Stimulated activated CD4-positive, alpha-beta T cell treated with anti-CD3 and anti-CD28 coated beads, Interleukin-1b, Interleukin-23, amount 100 ng/mL, for 48 hours (primary cell): ENCODE results near the gene FAM240A.
"Not testable (repeated sequence)": the region's sequence is repeated elsewhere in the genome, so short reads cannot be mapped to it uniquely, and the experiment has no call there.

Experiments used
- DNase-seq: peaks from one replicate; pipeline ENCODE4 v3.0.0-alpha.2; 2020

The FAM240A gene

GRCh38 chr3:46612324-46612723 is at the start of gene FAM240A:
Gene FAM240A, plus strand, starts transcription at chr3:46612525. Its CDS starts 159 bp downstream, at chr3:46612684.
- no peak for DNase-seq

GRCh38 chr3:46564190-46565021 is 47.9 kb upstream of the FAM240A start:
- no peak for DNase-seq

GRCh38 chr3:46565077-46565476 is 47.2 kb upstream of the FAM240A start:
- DNase-seq = no peak

- no peak for DNase-seq
Measured at GRCh38 chr3:46565607-46566039, 46.7 kb upstream of the FAM240A start.

- DNase-seq = no peak
Measured at GRCh38 chr3:46566040-46566641, 46.2 kb upstream of the FAM240A start, which contains the start of gene LRRC2. Gene LRRC2, minus strand, starts transcription at chr3:46566302. Its CDS starts 14,711 bp downstream, at chr3:46551591.

- DNase-seq = no peak
Measured at GRCh38 chr3:46571684-46572083, 40.6 kb upstream of the FAM240A start.

- DNase-seq = no peak
Measured at GRCh38 chr3:46573701-46574100, 38.6 kb upstream of the FAM240A start.

GRCh38 chr3:46574243-46574646 is 38.1 kb upstream of the FAM240A start:
- DNase-seq = no peak

GRCh38 chr3:46574881-46575576 is 37.3 kb upstream of the FAM240A start:
- DNase-seq = no peak

- DNase-seq = no peak
Measured at GRCh38 chr3:46575577-46576222, 36.6 kb upstream of the FAM240A start.

GRCh38 chr3:46576386-46576785 is 35.9 kb upstream of the FAM240A start:
- no peak for DNase-seq

- DNase-seq = no peak
Measured at GRCh38 chr3:46576879-46577278, 35.4 kb upstream of the FAM240A start.

- DNase-seq = not testable (repeated sequence)
Measured at GRCh38 chr3:46577580-46578249, 34.6 kb upstream of the FAM240A start.

- no peak for DNase-seq
Measured at GRCh38 chr3:46578973-46579755, 33.2 kb upstream of the FAM240A start.

- DNase-seq = no peak
Measured at GRCh38 chr3:46579756-46580286, 32.5 kb upstream of the FAM240A start.

GRCh38 chr3:46580675-46581074 is 31.6 kb upstream of the FAM240A start:
- no peak for DNase-seq

GRCh38 chr3:46584598-46585467 is 27.5 kb upstream of the FAM240A start:
- DNase-seq = no peak

- DNase-seq = no peak
Measured at GRCh38 chr3:46585799-46586693, 26.3 kb upstream of the FAM240A start.

GRCh38 chr3:46586738-46587246 is 25.5 kb upstream of the FAM240A start:
- DNase-seq = no peak
